K562 (cell line): Measurements from ENCODE around the gene IQCF6. TPM values are rescaled to one million over a fixed set of nuclear protein-coding genes. Genes with fewer than 3 reads are reported as not detected.

Experiments
- ATAC-seq: fragments of 200-7000 bp; cut with Tn5 transposase; 3 replicates; pipeline ENCODE4 v1.9.1; 2020; ENCODE audit warnings: moderate library complexity
- BruUV-seq: library from RNA; stranded (reverse); fragments of 400-500 nt; replicated peaks from 2 replicates; lab custom pipeline; 2021; lab: Mats Ljungman, UMichigan
- CTCF ChIA-PET: fragments of 300-600 bp; formaldehyde crosslinking; extraction: SDS; loops from one replicate; lab custom pipeline; 2021; ENCODE audit warnings: low intra/inter-chr PET ratio; lab: Yijun Ruan, JAX
- POLR2A ChIA-PET: fragments of 300-600, 350-650 bp; sonication (Branson Sonifier 250); formaldehyde crosslinking; extraction: SDS; loops from one replicate; lab custom pipeline; 2021; ENCODE audit warnings: antibody characterized with exemption, inconsistent platforms; lab: Yijun Ruan, JAX
- DNase-seq, 4 experiments: peaks; one replicate each; pipeline versions ENCODE4 v3.0.0 to v3.0.0-alpha.2; 2011 to 2018; ENCODE audit warnings: low spot score in 3 of 4, mixed read lengths in 3 of 4; ENCODE audit errors: extremely low read depth in 1 of 4
- FAIRE-seq: peaks from 2 replicates; lab custom pipeline; 2011; peaks lifted over from hg19 to GRCh38; lab: Jason Lieb, UNC
- H2AFZ ChIP-seq: 2 replicates; pipeline ENCODE4 v1.6.0; 2011; ENCODE audit warnings: low read depth, low read length, control low read depth, inconsistent platforms
- H3K27ac ChIP-seq: fragments of 200-600 bp; 3 replicates; pipeline ENCODE4 v1.8.0; 2011; ENCODE audit warnings: low read depth, mild to moderate bottlenecking, control low read depth, inconsistent platforms, low read length, moderate library complexity, mixed read lengths; ENCODE audit errors: extremely low read depth
- H3K27me3 ChIP-seq, 2 experiments: fragments of 300-600 bp in 1 of 2; 2 replicates in 1 of 2; 3 replicates in 1 of 2; pipeline versions ENCODE4 v1.6.0 to v1.8.0; 2011; ENCODE audit warnings: inconsistent platforms in 2 of 2, low read length in 2 of 2, mild to moderate bottlenecking in 1 of 2, mixed read lengths in 1 of 2, moderate library complexity in 1 of 2; ENCODE audit not compliant: control insufficient read depth in 2 of 2, insufficient read depth in 2 of 2
- H3K36me3 ChIP-seq: fragments of 300-600 bp; 3 replicates; pipeline ENCODE4 v1.8.0; 2011; ENCODE audit warnings: mild to moderate bottlenecking, low read length, inconsistent platforms; ENCODE audit not compliant: control insufficient read depth, insufficient read depth
- H3K4me1 ChIP-seq, 2 experiments: fragments of 200-600 bp in 1 of 2; replicated peaks in 1 of 2; 2 replicates in 1 of 2; 3 replicates in 1 of 2; pipeline versions ENCODE4 v1.5.1 to v1.8.0; 2011; ENCODE audit warnings: inconsistent platforms in 2 of 2, low read length in 2 of 2, mild to moderate bottlenecking in 1 of 2, mixed read lengths in 1 of 2, moderate library complexity in 1 of 2; ENCODE audit not compliant: control insufficient read depth in 2 of 2, insufficient read depth in 2 of 2
- H3K4me2 ChIP-seq: 2 replicates; pipeline ENCODE4 v1.6.1; 2011; ENCODE audit warnings: low read length, control low read depth, inconsistent platforms, mixed read lengths; ENCODE audit not compliant: insufficient read depth
- H3K4me3 ChIP-seq: fragments of 200-600 bp; sonication (generic), shearing (Covaris generic); 2 replicates; pipeline ENCODE4 v1.5.1; 2016; ENCODE audit warnings: control low read depth, inconsistent platforms
- H3K79me2 ChIP-seq: fragments of 200-600 bp; 3 replicates; pipeline ENCODE4 v1.8.0; 2011; ENCODE audit warnings: low read length, inconsistent platforms; ENCODE audit not compliant: control insufficient read depth, insufficient read depth
- H3K9ac ChIP-seq, 2 experiments: 2 replicates each; pipeline versions ENCODE4 v1.6.0 to v1.6.1; 2011; ENCODE audit warnings: low read depth in 2 of 2, low read length in 2 of 2, control low read depth in 1 of 2, inconsistent platforms in 1 of 2, mild to moderate bottlenecking in 1 of 2, mixed read lengths in 1 of 2; ENCODE audit not compliant: insufficient read depth in 1 of 2
- H3K9me1 ChIP-seq: one replicate; pipeline ENCODE4 v1.6.0; 2011; ENCODE audit warnings: inconsistent platforms, mild to moderate bottlenecking, low read length, moderate library complexity; ENCODE audit not compliant: control insufficient read depth, insufficient read depth
- H3K9me3 ChIP-seq: replicated peaks from 2 replicates; pipeline ENCODE4 v1.5.1; 2011; ENCODE audit warnings: low read depth, low read length, inconsistent platforms; ENCODE audit not compliant: control insufficient read depth, insufficient read depth
- H4K20me1 ChIP-seq: replicated peaks from 2 replicates; pipeline ENCODE4 v1.6.1; 2011; ENCODE audit warnings: low read length, inconsistent platforms, mixed read lengths; ENCODE audit not compliant: control insufficient read depth, insufficient read depth
- ERF ChIP-seq: fragments of 450-650 bp; formaldehyde crosslinking; IDR thresholded peaks from 2 replicates; pipeline ENCODE4 v1.4.0; 2020; ENCODE audit warnings: mild to moderate bottlenecking, mixed read lengths
- SMARCC2 ChIP-seq: fragments of 450-650 bp; IDR thresholded peaks from 2 replicates; pipeline ENCODE4 v1.6.1; 2017; ENCODE audit warnings: antibody characterized with exemption, moderate library complexity, mild to moderate bottlenecking, low read depth
- ZC3H4 ChIP-seq: sonication (generic); formaldehyde crosslinking; IDR thresholded peaks from 2 replicates; pipeline ENCODE4 v1.9.0; 2021; ENCODE audit warnings: missing genetic modification reagents, borderline replicate concordance
- ZNF175 ChIP-seq: fragments of 200-800 bp; sonication (Bioruptor generic); IDR thresholded peaks from 2 replicates; pipeline ENCODE4 v1.6.1; 2016; ENCODE audit warnings: low read depth, mild to moderate bottlenecking, missing genetic modification characterization, missing compliant biosample characterization
- WGBS: fragments of 100-300 bp; shearing (Covaris generic); methylation state at CpG from one replicate; pipeline ENCODE4 v1.1.6; 2016; ENCODE audit warnings: low coverage, mixed read lengths; ENCODE audit not compliant: insufficient coverage; ENCODE audit errors: missing lambda C conversion rate; 5-methylcytosine and 5-hydroxymethylcytosine counted together
- in situ Hi-C: fragments of 300-500 bp; cut with MboI; formaldehyde crosslinking; loops from 4 replicates; pipeline ENCODE4 v1.15.0; 2018; ENCODE audit warnings: inconsistent platforms, mixed read lengths
- intact Hi-C: fragments of 100-400 bp; cut with micrococcal nuclease; formaldehyde crosslinking; loops from 2 replicates; pipeline ENCODE4 v1.14.2; 2022
- polyA plus RNA-seq, 8 experiments: library from polyadenylated mRNA; depleted of rRNA in 4 of 8; stranded (reverse) in 5 of 8; unstranded in 3 of 8; fragments of >200 nt; fragmentation: Nextera tagmentation in 2 of 8; fragmentation: Illumina TruSeq in 1 of 8; extraction: Ambion mirVana in 2 of 8; extraction: Trizol in 1 of 8; gene quantifications; 2 replicates each; pipeline versions ENCODE4 v1.2.1 to v1.2.3, GENCODE V29; 2011 to 2014; ENCODE audit warnings: inconsistent platforms in 1 of 8, missing spikeins in 1 of 8
- total RNA-seq, 7 experiments: library from RNA; depleted of rRNA in 6 of 7; stranded (reverse); fragments of >200 nt in 6 of 7; fragmentation: Illumina TruSeq in 2 of 7; extraction: Trizol in 2 of 7; gene quantifications; 2 replicates each; pipeline versions ENCODE4 v1.2.1 to v1.2.3, GENCODE V29; 2011 to 2021; ENCODE audit warnings: low replicate concordance in 1 of 7
- TF ChIP-seq, protein P1 (sequence below): sonication (generic); formaldehyde crosslinking; IDR thresholded peaks from 2 replicates; pipeline ENCODE4 v1.8.0; 2022; ENCODE audit warnings: mild to moderate bottlenecking, missing genetic modification reagents, borderline replicate concordance

IQCF6 gene
- total and polyA plus RNA-seq, 9 of the 15 experiments (the other 6 are each of a cell fraction or from before 2014, with no cell fraction given), result not detected

GRCh38 chr3:51748327-51748726, 30.7 kb downstream of the IQCF6 start:
- TF ChIP-seq SMARCC2, result no peak
- TF ChIP-seq ZNF175 (CRISPR knock-in tag), result no peak
- no peak for TF ChIP-seq ERF (CRISPR knock-in tag)
- TF ChIP-seq, protein P1, sequence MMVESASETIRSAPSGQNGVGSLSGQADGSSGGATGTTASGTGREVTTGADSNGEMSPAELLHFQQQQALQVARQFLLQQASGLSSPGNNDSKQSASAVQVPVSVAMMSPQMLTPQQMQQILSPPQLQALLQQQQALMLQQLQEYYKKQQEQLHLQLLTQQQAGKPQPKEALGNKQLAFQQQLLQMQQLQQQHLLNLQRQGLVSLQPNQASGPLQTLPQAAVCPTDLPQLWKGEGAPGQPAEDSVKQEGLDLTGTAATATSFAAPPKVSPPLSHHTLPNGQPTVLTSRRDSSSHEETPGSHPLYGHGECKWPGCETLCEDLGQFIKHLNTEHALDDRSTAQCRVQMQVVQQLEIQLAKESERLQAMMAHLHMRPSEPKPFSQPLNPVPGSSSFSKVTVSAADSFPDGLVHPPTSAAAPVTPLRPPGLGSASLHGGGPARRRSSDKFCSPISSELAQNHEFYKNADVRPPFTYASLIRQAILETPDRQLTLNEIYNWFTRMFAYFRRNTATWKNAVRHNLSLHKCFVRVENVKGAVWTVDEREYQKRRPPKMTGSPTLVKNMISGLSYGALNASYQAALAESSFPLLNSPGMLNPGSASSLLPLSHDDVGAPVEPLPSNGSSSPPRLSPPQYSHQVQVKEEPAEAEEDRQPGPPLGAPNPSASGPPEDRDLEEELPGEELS (CRISPR knock-in tag), result no peak
- TF ChIP-seq ZC3H4 (CRISPR knock-in tag), result no peak
- CTCF ChIA-PET, result no interaction called here
- BruUV-seq, result no TSS peak
- H3K27me3 ChIP-seq, result no peaks in the 10 kb centered on the region
- no peaks in the 10 kb centered on the region for H3K79me2 ChIP-seq
- H3K4me1 ChIP-seq, result no peaks in the 10 kb centered on the region; a peak in 1 of 5 replicates
- 0% methylated on average over 1 of the region's 1 CpG for WGBS
- FAIRE-seq (no peak), DNase-seq (no peak), ATAC-seq (no peak)
- no peaks in the 10 kb centered on the region for H3K36me3 ChIP-seq
- H4K20me1 ChIP-seq, result no peaks in the 10 kb centered on the region
- POLR2A ChIA-PET, result no interaction called here
- H3K4me3 ChIP-seq, result no peak overlapping the region
- no peak overlapping the region for H3K27ac ChIP-seq
- in situ Hi-C loops, result no loop called here
- no peak overlapping the region for H3K4me2 ChIP-seq
- H2AFZ ChIP-seq, result no peak overlapping the region
- no peaks in the 10 kb centered on the region for H3K9me3 ChIP-seq
- intact Hi-C loops, result no loop called here
- H3K9ac ChIP-seq, result no peak overlapping the region
- H3K9me1 ChIP-seq, result no peaks in the 10 kb centered on the region
